BJ (cell line): ENCODE data around the gene PPIE. TPM values are rescaled to one million over a fixed set of nuclear protein-coding genes. Genes with fewer than 3 reads are reported as not detected.
"Not testable (repeated sequence)": the region's sequence is repeated elsewhere in the genome, so short reads cannot be mapped to it uniquely, and the experiment has no call there.

Experiments
- CTCF ChIA-PET: fragments of 350-600 bp; formaldehyde crosslinking; extraction: SDS; loops from one replicate; lab custom pipeline; 2021; ENCODE audit warnings: antibody characterized with exemption, inconsistent platforms; lab: Yijun Ruan, JAX
- POLR2A ChIA-PET: fragments of 300-600 bp; sonication (Branson Sonifier 250); formaldehyde crosslinking; extraction: SDS; loops from one replicate; lab custom pipeline; 2021; ENCODE audit warnings: antibody characterized with exemption; lab: Charles Lee
- DNase-seq: peaks from one replicate; pipeline ENCODE4 v3.0.0-alpha.2; 2011; ENCODE audit warnings: low read depth
- H3K27me3 ChIP-seq: 2 replicates; pipeline ENCODE4 v1.6.0; 2011; ENCODE audit warnings: low read length; ENCODE audit not compliant: control insufficient read depth, insufficient read depth
- H3K36me3 ChIP-seq: 2 replicates; pipeline ENCODE4 v1.5.1; 2011; ENCODE audit warnings: low read length; ENCODE audit not compliant: control insufficient read depth, insufficient read depth
- H3K4me3 ChIP-seq: 2 replicates; pipeline ENCODE4 v1.5.1; 2011; ENCODE audit warnings: low read depth, mild to moderate bottlenecking, control low read depth, low read length
- polyA plus RNA-seq: library from polyadenylated mRNA; depleted of rRNA; stranded (reverse); fragments of >200 nt; gene quantifications from 2 replicates; pipeline ENCODE4 v1.2.3, GENCODE V29; 2011
- TF ChIP-seq, protein P1 (sequence below): IDR thresholded peaks from 2 replicates; pipeline ENCODE4 v1.5.1; 2011; ENCODE audit warnings: low read depth, mild to moderate bottlenecking, control low read depth, inconsistent platforms, low read length, moderate library complexity; ENCODE audit not compliant: insufficient read depth

Gene PPIE
- polyA plus RNA-seq, 1 experiment = 89.6 TPM

DNA sequence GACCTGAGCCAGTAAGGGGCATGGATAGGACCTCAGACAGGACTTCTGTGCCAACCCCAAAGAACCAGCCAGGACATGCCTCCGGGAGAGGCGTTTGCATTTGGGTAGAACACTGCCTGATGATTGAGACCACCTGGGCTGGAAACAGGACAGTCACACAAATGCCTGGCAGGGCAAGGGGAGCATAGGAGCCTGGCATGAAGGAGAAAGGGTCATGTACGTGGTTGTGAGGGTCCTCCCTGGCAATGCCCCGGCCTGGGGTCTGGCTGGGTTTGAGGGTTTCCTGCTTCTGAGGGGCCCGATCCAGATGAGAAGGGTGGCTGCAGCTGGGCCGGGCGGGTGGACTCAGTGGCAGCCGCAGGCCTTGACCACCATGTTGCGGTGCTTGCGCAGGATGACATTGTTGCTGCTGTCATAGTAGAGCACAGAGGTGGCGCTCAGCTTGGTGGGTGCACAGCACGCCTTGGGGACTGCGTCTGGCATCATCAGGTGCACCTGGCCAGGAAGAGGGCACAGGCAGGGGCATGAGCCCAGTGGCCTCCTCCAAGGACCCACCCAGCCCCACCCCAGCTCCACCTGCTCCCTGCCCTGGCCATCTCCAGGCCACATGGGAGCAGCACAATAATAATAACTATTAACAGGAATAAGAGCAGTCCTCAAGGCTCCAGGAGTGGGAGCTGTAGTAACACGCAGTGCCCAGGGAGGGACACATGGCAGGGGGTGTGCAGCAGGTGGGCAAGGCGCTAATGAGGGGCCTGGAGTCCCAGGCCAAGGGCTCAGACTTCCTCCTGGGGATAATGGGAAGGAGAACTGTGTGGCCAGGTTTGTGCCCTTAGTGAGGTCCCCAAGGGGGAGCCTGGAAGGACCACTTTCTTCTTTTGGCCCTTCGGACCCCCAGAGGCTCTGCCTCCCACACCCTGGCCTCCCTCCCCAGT, 21.7 kb downstream of the PPIE start:
- TF ChIP-seq, protein P1, sequence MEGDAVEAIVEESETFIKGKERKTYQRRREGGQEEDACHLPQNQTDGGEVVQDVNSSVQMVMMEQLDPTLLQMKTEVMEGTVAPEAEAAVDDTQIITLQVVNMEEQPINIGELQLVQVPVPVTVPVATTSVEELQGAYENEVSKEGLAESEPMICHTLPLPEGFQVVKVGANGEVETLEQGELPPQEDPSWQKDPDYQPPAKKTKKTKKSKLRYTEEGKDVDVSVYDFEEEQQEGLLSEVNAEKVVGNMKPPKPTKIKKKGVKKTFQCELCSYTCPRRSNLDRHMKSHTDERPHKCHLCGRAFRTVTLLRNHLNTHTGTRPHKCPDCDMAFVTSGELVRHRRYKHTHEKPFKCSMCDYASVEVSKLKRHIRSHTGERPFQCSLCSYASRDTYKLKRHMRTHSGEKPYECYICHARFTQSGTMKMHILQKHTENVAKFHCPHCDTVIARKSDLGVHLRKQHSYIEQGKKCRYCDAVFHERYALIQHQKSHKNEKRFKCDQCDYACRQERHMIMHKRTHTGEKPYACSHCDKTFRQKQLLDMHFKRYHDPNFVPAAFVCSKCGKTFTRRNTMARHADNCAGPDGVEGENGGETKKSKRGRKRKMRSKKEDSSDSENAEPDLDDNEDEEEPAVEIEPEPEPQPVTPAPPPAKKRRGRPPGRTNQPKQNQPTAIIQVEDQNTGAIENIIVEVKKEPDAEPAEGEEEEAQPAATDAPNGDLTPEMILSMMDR = no peak
- POLR2A ChIA-PET = no interaction called here
- H3K36me3 ChIP-seq = peaks cover 7% of the 10 kb centered on the region
- CTCF ChIA-PET = no interaction called here
- no peaks in the 10 kb centered on the region for H3K27me3 ChIP-seq
- H3K4me3 ChIP-seq = no peak overlapping the region
- DNase-seq = no peak

DNA sequence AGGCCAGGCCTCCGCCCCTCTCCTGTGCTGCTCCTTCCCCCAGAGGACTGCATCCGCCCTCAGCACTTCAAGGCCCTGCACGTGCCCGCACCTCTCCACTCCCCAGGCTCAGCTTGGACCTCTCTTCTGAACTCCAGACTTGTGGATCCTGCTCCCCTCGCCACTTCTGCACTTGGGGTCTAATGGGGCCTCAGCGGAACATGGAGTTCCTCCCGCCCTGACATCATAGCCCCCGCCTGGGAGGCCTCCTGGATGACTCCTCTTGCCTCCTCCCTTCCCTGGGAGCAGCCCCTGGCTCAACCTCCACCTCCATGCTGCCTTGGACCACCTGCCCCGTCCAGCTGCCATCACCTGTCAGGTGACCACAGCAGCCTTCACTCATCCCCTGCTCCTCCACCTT, 22.3 kb downstream of the PPIE start:
- no peak overlapping the region for H3K4me3 ChIP-seq
- TF ChIP-seq, protein P1 = no peak
- H3K27me3 ChIP-seq = no peaks in the 10 kb centered on the region
- ChIA-PET CTCF (no interaction called here), POLR2A (no interaction called here)
- peaks cover 3% of the 10 kb centered on the region; the same call in 1 of the 2 replicates for H3K36me3 ChIP-seq
- DNase-seq = no peak

DNA sequence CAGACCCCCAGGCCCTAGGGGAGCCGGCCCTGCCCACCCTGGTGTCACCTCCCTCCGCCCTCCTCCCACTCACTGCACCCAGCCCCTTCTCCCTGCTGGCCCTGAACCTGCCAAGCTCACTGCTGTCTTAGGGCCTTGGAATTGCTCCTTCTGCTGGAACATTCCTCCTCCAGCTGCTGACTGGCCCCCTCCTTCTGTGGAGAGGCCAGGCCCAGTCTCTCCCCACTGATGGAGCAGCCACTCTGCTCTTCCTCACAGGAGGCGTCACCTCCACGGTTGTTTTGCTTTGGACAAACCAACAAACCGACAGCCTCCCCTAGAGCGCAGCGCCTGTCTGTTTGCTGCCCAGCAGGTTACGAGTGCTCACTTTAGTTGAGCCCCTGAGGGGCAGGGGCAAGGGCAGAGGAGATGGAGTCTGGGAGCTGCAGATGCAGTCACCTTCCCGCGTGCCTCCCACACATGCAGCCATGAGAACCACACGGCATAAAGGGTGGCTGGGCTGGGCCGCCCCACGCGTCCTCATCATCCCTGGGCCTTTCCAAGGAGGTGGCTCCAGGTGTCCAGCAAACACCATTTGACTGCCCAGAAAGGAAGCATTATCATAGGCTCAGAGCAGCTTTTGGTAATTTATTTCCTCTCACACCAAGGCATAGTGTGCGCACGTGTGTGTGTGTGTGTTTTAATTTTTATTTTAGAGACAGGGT, 23.0 kb downstream of the PPIE start:
- no peak for DNase-seq
- ChIA-PET CTCF (no interaction called here), POLR2A (no interaction called here)
- no peaks in the 10 kb centered on the region for H3K27me3 ChIP-seq
- no peak overlapping the region for H3K4me3 ChIP-seq
- peaks cover 2% of the 10 kb centered on the region; the same call in 1 of the 2 replicates for H3K36me3 ChIP-seq
- TF ChIP-seq, protein P1 = no peak

DNA sequence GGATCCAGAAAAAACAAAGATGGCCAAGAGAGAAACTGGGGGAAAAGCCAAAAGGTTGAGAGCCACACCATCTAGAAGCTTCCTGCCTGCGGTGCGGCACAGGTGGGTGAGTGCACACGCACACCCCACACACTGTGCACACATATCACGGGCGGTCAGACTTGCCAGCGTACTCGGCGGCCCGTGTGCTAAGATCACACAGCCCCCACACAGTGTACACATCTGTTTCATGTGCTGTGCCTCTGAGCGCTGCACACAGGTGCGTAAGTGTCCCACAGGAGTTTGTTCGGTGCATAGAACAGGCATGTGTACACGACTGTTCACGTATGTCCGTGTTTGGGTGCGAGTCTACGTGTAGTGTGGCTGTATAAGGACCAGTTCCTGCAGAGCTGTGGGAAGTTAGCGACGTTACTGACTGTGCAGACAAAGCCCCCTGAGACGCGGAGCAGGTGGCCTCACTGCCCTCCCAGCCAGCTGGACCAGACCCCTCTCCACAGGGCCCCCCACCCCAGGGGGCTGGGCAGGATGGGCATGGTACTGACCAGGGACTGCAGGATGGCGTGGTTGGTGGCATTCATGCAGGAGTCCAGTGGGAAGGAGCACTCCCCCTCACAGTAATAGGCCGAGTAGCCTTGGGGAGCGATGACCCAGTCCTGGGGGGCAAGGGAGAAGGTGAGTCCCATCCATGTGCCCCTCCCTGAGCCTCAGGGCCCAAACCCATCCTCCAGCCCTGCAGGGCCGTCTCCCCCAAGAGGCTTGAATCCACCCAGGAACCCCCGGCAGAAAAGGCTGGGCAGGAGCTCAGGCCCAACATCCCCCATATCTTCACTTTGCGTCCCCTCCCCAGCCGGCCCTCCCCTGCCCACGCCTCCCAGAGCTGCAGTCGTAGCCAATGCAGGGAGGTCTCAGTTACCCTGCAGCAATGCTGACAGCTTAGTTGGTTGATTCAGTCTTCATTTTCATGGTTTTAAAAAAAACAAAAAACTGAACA, 24.2 kb downstream of the PPIE start:
- no peak for DNase-seq
- Histone ChIP-seq H3K4me3 (no peak overlapping the region), H3K27me3 (no peaks in the 10 kb centered on the region), H3K36me3 (peaks cover 2% of the 10 kb centered on the region; the same call in 1 of the 2 replicates)
- ChIA-PET CTCF (no interaction called here), POLR2A (no interaction called here)
- TF ChIP-seq, protein P1 = no peak

DNA sequence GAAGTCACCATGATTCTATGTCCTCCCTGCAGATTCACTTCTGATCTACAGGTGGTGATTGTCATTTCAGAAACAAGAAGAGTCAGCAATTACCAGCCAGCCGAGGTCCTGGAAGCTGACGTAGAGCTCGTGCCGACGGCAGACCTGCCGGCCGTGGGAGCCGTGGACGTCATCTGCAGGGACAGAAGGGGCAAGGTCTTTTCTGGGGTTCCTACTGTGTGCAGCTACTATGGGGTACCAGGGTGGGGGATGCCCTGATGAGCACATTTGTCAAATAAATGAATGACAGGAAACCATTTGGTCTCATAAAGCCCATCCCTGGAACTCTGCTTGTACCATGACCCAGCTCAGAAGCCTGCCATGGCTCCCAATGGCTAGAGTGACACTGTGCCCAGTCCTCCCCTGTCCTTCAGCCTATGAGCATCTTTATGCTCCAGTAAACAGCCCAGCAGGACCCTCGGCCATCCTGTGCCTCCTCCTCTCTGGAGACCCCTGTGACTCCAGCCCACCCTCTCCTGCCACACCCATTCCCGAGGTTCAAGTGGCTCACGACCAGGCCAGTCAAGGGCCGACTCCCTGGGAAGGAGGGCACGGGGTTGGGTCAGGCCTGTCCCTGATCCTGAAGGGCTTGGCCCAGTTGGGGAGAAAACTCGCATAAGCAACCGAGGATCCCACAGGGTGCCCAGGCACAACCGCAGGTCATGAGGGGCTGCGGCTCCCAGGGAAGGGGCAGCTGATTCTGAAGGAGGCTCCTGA, 25.1 kb downstream of the PPIE start:
- H3K36me3 ChIP-seq, H3K4me3 ChIP-seq, DNase-seq, CTCF ChIA-PET, H3K27me3 ChIP-seq, POLR2A ChIA-PET: not testable (repeated sequence)

DNA sequence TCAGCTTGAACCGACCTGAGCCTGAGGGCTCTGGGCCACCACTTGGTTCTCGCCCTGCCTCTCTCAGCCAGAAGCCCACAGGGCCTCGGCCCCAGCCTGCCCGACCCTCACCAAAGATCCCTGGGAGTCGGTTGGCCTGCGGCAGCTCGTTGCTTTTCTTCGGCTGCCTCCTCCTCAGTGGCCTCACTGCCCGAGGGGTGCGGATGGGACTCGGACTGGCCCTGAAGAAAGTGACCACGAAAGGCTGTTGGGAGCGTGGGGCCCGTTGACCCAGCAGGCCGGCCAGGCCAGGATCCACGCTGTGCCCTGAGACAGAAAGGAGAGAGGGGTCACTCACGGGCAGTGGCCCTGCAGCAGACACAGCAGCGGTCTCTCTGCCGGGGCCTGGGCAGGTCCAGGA, 25.8 kb downstream of the PPIE start:
- H3K4me3 ChIP-seq, DNase-seq, H3K36me3 ChIP-seq, H3K27me3 ChIP-seq, CTCF ChIA-PET, POLR2A ChIA-PET: not testable (repeated sequence)

DNA sequence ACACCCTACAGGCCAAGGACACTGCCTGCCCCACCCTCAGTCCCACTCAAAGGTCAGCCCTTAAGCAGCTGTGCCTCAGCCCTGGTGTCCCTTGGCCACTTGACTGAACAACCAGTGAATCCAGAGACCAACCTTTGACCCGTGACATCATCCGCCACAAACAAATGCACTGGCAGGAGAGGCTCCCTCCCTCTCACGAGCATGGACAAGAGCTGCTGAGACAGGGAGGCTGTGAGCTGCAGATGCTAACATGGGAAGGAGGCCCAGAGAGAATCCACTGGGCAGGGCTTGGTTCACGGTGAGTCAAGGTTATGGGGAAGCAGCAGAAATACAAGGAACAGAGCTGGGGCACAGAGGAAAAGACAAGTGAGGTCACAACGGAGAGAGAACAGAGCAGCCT, 27.8 kb downstream of the PPIE start:
- H3K36me3 ChIP-seq, DNase-seq, H3K27me3 ChIP-seq, POLR2A ChIA-PET, CTCF ChIA-PET, H3K4me3 ChIP-seq: not testable (repeated sequence)
